Breast epithelium (tissue), 4 donors: Measurements from ENCODE around the gene S100G. TPM values are rescaled to one million over a fixed set of nuclear protein-coding genes. Genes with fewer than 3 reads are reported as not detected.
"Not testable (repeated sequence)": the region's sequence is repeated elsewhere in the genome, so short reads cannot be mapped to it uniquely, and the experiment has no call there.

Experiments
- DNase-seq, 2 donors: peaks; one replicate each; pipeline ENCODE4 v3.0.0-alpha.2; 2019; ENCODE audit warnings: low spot score in 2 of 2
- H3K27ac ChIP-seq, 2 donors: fragments of 200-600 bp; sonication (generic) in 1 of 2; one replicate each; pipeline ENCODE4 v1.5.1; 2016 to 2019; ENCODE audit warnings: mild to moderate bottlenecking in 1 of 2
- H3K27me3 ChIP-seq, 2 donors: fragments of 200-600 bp; sonication (generic) in 1 of 2; one replicate each; pipeline versions ENCODE4 v1.5.1 to v1.6.0; 2017 to 2019; ENCODE audit warnings: control low read depth in 1 of 2, mild to moderate bottlenecking in 1 of 2
- H3K36me3 ChIP-seq: fragments of 200-600 bp; one replicate; pipeline ENCODE4 v1.5.1; 2019
- H3K4me1 ChIP-seq, 2 donors: fragments of 200-600 bp; sonication (generic); one replicate each; pipeline ENCODE4 v1.5.1; 2016 to 2019; ENCODE audit warnings: control low read depth in 1 of 2
- H3K4me3 ChIP-seq, 3 donors: fragments of 200-600 bp; sonication (generic); 1 replicate in 2 of 3; 2 replicates in 1 of 3; pipeline ENCODE4 v1.5.1; 2016 to 2019; ENCODE audit warnings: mild to moderate bottlenecking in 3 of 3, moderate library complexity in 2 of 3
- H3K9me3 ChIP-seq, 2 donors: fragments of 200-600 bp; sonication (generic) in 1 of 2; one replicate each; pipeline ENCODE4 v1.5.1; 2016 to 2019; ENCODE audit warnings: control low read depth in 1 of 2
- CTCF ChIP-seq, 3 donors: fragments of 450-650 bp; IDR thresholded peaks; one replicate each; pipeline ENCODE4 v1.5.1; 2016 to 2017; ENCODE audit warnings: antibody characterized with exemption in 3 of 3, mild to moderate bottlenecking in 3 of 3, moderate library complexity in 3 of 3
- POLR2A ChIP-seq: fragments of 450-650 bp; IDR thresholded peaks from one replicate; pipeline ENCODE4 v1.6.1; 2016; ENCODE audit warnings: antibody characterized with exemption, mild to moderate bottlenecking, moderate library complexity
- POLR2AphosphoS5 ChIP-seq, 3 donors: sonication (generic); formaldehyde crosslinking; IDR thresholded peaks; one replicate each; pipeline ENCODE4 v1.6.1; 2017; ENCODE audit warnings: antibody characterized with exemption in 3 of 3
- intact Hi-C: fragments of 100-400 bp; cut with DNase I; formaldehyde crosslinking; loops from one replicate; pipeline ENCODE4 v1.15.1; 2023; ENCODE audit warnings: low total_unique reads
- total RNA-seq, 3 donors: library from RNA; depleted of rRNA; stranded (reverse); fragments of >200 nt; gene quantifications; one replicate each; pipeline ENCODE4 v1.1.0, GENCODE V29; 2016

The S100G gene
- total RNA-seq, result 1 to 10 TPM in 1 of 3 donors, not detected in 2; 1.6 TPM

GRCh38 chrX:16649858-16650257 lies at the start of gene S100G:
Gene S100G, plus strand, starts transcription at chrX:16650158. Its CDS starts 849 bp downstream, at chrX:16651007.
- DNase-seq, result no peak
- no peaks in the 10 kb centered on the region for H3K36me3 ChIP-seq
- intact Hi-C loops, result no loop called here

GRCh38 chrX:16601885-16602284 lies 48.1 kb upstream of the S100G start:
- no peak for DNase-seq
- Histone ChIP-seq H3K4me1 (no peaks in the 10 kb centered on the region), H3K36me3 (no peaks in the 10 kb centered on the region), H3K27ac (no peak overlapping the region), H3K4me3 (no peak overlapping the region), H3K27me3 (peaks cover 0 to 7% of the 10 kb centered on the region in 2 donors), H3K9me3 (no peaks in the 10 kb centered on the region)
- intact Hi-C loops, result no loop called here
- TF ChIP-seq POLR2A (no peak), CTCF (IDR thresholded peaks at IDR 0.05) (no peak), POLR2AphosphoS5 (IDR thresholded peaks at IDR 0.05) (no peak)

More at GRCh38 chrX:16649858-16650257, at the start of gene S100G:
- no peaks in the 10 kb centered on the region for H3K9me3 ChIP-seq
- H3K27ac ChIP-seq, result no peak within 1 kb of the TSS
- no peak for TF ChIP-seq POLR2A
- TF ChIP-seq CTCF (IDR thresholded peaks at IDR 0.05), result no peak
- H3K27me3 ChIP-seq, result peaks cover 0 to 25% of the 10 kb centered on the region in 2 donors
- no peaks in the 10 kb centered on the region for H3K4me1 ChIP-seq
- H3K4me3 ChIP-seq, result no peak within 1 kb of the TSS

GRCh38 chrX:16603235-16603634 lies 46.7 kb upstream of the S100G start:
- H3K9me3 ChIP-seq, intact Hi-C loops, H3K27ac ChIP-seq, DNase-seq, H3K4me3 ChIP-seq, H3K4me1 ChIP-seq, H3K36me3 ChIP-seq, H3K27me3 ChIP-seq: not testable (repeated sequence)

GRCh38 chrX:16603822-16604221 lies 46.1 kb upstream of the S100G start:
- Histone ChIP-seq H3K4me1 (no peaks in the 10 kb centered on the region), H3K27ac (peak overlapping the region in 1 of 2 donors; percentile 3), H3K27me3 (peaks cover 0 to 10% of the 10 kb centered on the region in 2 donors), H3K9me3 (no peaks in the 10 kb centered on the region), H3K36me3 (no peaks in the 10 kb centered on the region), H3K4me3 (no peak overlapping the region)
- no peak for DNase-seq
- TF ChIP-seq CTCF (IDR thresholded peaks at IDR 0.05), result no peak
- intact Hi-C loops, result no loop called here

DNA sequence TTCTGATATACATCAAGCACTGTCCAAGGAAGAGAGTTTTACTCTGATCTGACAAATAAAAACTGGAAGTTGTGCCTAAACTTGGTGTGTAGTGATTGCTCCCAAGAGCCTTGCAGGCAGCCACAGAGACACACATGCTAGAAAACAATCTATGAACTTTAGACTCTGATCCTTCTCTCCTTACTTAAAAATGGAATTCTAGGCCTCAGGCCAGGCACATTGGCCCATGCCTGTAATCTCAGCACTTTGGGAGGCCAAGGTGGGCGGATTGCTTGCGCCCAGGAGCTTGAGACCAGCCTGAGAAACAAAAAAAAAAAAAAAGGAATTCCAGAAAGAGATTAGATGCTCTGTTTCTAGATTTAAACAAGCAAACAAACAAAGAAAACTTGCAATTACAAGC lies 45.6 kb upstream of the S100G start:
- no peak for DNase-seq
- H3K4me3 ChIP-seq, result no peak overlapping the region
- H3K36me3 ChIP-seq, result no peaks in the 10 kb centered on the region
- peaks cover 0 to 10% of the 10 kb centered on the region in 2 donors for H3K27me3 ChIP-seq
- no peak overlapping the region for H3K27ac ChIP-seq
- no peaks in the 10 kb centered on the region for H3K4me1 ChIP-seq
- intact Hi-C loops, result no loop called here
- H3K9me3 ChIP-seq, result no peaks in the 10 kb centered on the region
- TF ChIP-seq POLR2AphosphoS5 (IDR thresholded peaks at IDR 0.05), result no peak
- no peak for TF ChIP-seq CTCF (IDR thresholded peaks at IDR 0.05)
- TF ChIP-seq POLR2A, result no peak

DNA sequence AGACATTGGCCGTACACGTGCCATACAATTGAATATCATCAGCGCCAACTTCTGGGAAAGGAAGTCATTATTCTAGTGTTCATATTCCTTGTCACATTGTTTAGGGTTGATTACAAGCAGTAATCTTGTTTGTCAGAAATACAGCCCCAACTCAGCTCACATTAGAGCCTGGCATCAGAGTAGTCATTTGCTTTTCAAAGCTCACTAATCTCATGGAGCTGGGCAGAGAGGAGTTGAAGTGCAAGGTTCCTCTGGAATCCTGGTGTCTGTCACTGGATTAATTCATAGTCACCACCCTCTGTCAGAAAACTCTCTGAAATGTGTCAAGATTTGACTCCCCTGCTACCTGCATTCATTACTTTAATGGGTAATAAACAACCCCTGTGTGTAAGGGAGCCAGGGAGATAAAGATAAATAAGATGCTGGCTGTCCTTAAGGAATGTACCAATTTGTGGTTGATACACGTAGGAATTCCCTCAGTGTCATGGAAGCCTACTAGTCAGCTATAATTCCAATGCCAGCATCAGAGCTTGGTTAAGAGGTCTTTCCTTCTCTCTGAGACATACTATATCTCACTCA lies 43.7 kb upstream of the S100G start:
- no peak for TF ChIP-seq CTCF (IDR thresholded peaks at IDR 0.05)
- no peak for TF ChIP-seq POLR2AphosphoS5 (IDR thresholded peaks at IDR 0.05)
- no peak overlapping the region for H3K4me3 ChIP-seq
- no peak for DNase-seq
- no peak overlapping the region for H3K27ac ChIP-seq
- H3K9me3 ChIP-seq, result no peaks in the 10 kb centered on the region
- intact Hi-C loops, result no loop called here
- H3K36me3 ChIP-seq, result no peaks in the 10 kb centered on the region
- H3K27me3 ChIP-seq, result peaks cover 0 to 10% of the 10 kb centered on the region in 2 donors
- H3K4me1 ChIP-seq, result no peaks in the 10 kb centered on the region
